ENCODE measurements around the gene UNC79. TPM values are rescaled to one million over a fixed set of nuclear protein-coding genes. Genes with fewer than 3 reads are reported as not detected.

Gene UNC79
- total RNA-seq, 1 donor from 2014 or later: 0.10 TPM

GRCh38 chr14:93663317-93663716, 232.6 kb downstream of the UNC79 start:
- Mint-ChIP-seq H3K27ac (ENCODE audit: unreplicated experiment) (no peak overlapping the region), H3K4me1 (ENCODE audit: low read depth) (no peaks in the 10 kb centered on the region), H3K9me3 (ENCODE audit: low read depth) (peaks cover 43% of the 10 kb centered on the region), H3K4me3 (ENCODE audit: unreplicated experiment) (no peak overlapping the region), H3K36me3 (ENCODE audit: low read depth) (no peaks in the 10 kb centered on the region), H3K27me3 (ENCODE audit: low read depth) (peaks cover 3% of the 10 kb centered on the region)
- no peak for DNase-seq (ENCODE audit: low spot score)
- TF ChIP-seq, protein P1, sequence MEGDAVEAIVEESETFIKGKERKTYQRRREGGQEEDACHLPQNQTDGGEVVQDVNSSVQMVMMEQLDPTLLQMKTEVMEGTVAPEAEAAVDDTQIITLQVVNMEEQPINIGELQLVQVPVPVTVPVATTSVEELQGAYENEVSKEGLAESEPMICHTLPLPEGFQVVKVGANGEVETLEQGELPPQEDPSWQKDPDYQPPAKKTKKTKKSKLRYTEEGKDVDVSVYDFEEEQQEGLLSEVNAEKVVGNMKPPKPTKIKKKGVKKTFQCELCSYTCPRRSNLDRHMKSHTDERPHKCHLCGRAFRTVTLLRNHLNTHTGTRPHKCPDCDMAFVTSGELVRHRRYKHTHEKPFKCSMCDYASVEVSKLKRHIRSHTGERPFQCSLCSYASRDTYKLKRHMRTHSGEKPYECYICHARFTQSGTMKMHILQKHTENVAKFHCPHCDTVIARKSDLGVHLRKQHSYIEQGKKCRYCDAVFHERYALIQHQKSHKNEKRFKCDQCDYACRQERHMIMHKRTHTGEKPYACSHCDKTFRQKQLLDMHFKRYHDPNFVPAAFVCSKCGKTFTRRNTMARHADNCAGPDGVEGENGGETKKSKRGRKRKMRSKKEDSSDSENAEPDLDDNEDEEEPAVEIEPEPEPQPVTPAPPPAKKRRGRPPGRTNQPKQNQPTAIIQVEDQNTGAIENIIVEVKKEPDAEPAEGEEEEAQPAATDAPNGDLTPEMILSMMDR (IDR thresholded peaks at IDR 0.05): no peak

DNA sequence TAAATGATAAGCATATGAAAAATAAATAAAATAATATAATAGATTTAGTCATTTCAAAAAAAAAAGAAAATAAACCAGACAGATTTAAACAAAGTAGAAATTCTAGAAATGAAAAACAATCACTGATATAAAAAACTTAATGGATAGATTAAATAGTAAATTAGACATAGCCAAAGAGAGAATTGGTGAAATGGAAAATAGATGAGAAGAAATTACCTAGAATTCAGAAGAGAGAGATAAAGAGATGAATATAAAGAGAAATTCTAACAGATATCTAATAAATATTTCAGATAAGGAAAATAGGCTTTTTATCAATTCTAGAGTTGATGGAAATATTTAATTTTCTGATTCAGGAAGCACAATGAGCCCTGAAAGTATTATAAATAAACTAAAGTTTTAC, 234.4 kb downstream of the UNC79 start:
- H3K4me1 Mint-ChIP-seq (ENCODE audit: low read depth): no peaks in the 10 kb centered on the region

DNA sequence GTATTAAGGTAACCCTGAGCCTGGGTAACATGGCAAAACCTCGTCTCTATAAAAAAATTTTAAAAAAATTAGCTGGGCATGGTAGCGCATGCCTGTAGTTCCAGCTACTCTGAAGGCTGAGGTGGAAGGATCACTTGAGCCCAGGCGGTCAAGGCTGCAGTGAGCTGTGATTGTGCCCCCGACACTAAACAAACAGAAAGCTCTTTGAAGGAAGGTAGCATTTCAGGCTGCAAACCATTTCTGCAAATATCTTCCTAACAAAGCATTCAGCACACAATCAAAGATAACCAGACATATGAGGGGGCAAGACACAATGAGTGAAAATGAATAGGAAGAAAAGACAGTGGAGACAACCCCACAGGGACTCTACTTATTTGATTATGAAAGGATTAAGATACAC, 238.9 kb downstream of the UNC79 start:
- Mint-ChIP-seq H3K27ac (ENCODE audit: unreplicated experiment) (no peak overlapping the region), H3K36me3 (ENCODE audit: low read depth) (no peaks in the 10 kb centered on the region), H3K9me3 (ENCODE audit: low read depth) (peaks cover 30% of the 10 kb centered on the region), H3K4me3 (ENCODE audit: unreplicated experiment) (no peak overlapping the region), H3K27me3 (ENCODE audit: low read depth) (peaks cover 3% of the 10 kb centered on the region), H3K4me1 (ENCODE audit: low read depth) (no peaks in the 10 kb centered on the region)
- TF ChIP-seq, protein P1 (IDR thresholded peaks at IDR 0.05): no peak
- DNase-seq (ENCODE audit: low spot score): no peak

More for the DNA sequence above, 234.4 kb downstream of the UNC79 start:
- Mint-ChIP-seq H3K4me3 (ENCODE audit: unreplicated experiment) (no peak overlapping the region), H3K27ac (ENCODE audit: unreplicated experiment) (no peak overlapping the region), H3K27me3 (ENCODE audit: low read depth) (no peaks in the 10 kb centered on the region), H3K9me3 (ENCODE audit: low read depth) (peaks cover 43% of the 10 kb centered on the region), H3K36me3 (ENCODE audit: low read depth) (no peaks in the 10 kb centered on the region)
- TF ChIP-seq, protein P1 (IDR thresholded peaks at IDR 0.05): no peak
- no peak for DNase-seq (ENCODE audit: low spot score)

- TF ChIP-seq, protein P1 (IDR thresholded peaks at IDR 0.05): no peak
- no peak overlapping the region for H3K27ac Mint-ChIP-seq (ENCODE audit: unreplicated experiment)
- DNase-seq (ENCODE audit: low spot score): no peak
- H3K4me3 Mint-ChIP-seq (ENCODE audit: unreplicated experiment): no peak overlapping the region
- H3K4me1 Mint-ChIP-seq (ENCODE audit: low read depth): no peaks in the 10 kb centered on the region
- H3K36me3 Mint-ChIP-seq (ENCODE audit: low read depth): no peaks in the 10 kb centered on the region
- H3K27me3 Mint-ChIP-seq (ENCODE audit: low read depth): peaks cover 5% of the 10 kb centered on the region
- no peaks in the 10 kb centered on the region for H3K9me3 Mint-ChIP-seq (ENCODE audit: low read depth)
These were observed 243.6 kb downstream of the UNC79 start for GRCh38 chr14:93674343-93674742.

- no peaks in the 10 kb centered on the region for H3K36me3 Mint-ChIP-seq (ENCODE audit: low read depth)
- H3K27me3 Mint-ChIP-seq (ENCODE audit: low read depth): peaks cover 5% of the 10 kb centered on the region
- no peaks in the 10 kb centered on the region for H3K4me1 Mint-ChIP-seq (ENCODE audit: low read depth)
- no peak overlapping the region for H3K4me3 Mint-ChIP-seq (ENCODE audit: unreplicated experiment)
- no peak for DNase-seq (ENCODE audit: low spot score)
- H3K9me3 Mint-ChIP-seq (ENCODE audit: low read depth): no peaks in the 10 kb centered on the region
- TF ChIP-seq, protein P1 (IDR thresholded peaks at IDR 0.05): no peak
- H3K27ac Mint-ChIP-seq (ENCODE audit: unreplicated experiment): no peak overlapping the region
These were observed 244.9 kb downstream of the UNC79 start for GRCh38 chr14:93675651-93676050.

Data from chondrocyte (in vitro differentiated cells).